ENCODE measurements around the gene EGFLAM. TPM values are rescaled to one million over a fixed set of nuclear protein-coding genes. Genes with fewer than 3 reads are reported as not detected.

Gene EGFLAM
- total RNA-seq, 1 donor from 2014 or later: not detected

GRCh38 chr5:38263983-38264382 lies 5.6 kb downstream of the EGFLAM start:
- Mint-ChIP-seq H3K36me3 (ENCODE audit: unreplicated experiment) (no peaks in the 10 kb centered on the region), H3K27ac (ENCODE audit: unreplicated experiment) (no peak overlapping the region), H3K4me3 (ENCODE audit: unreplicated experiment) (no peak overlapping the region), H3K27me3 (ENCODE audit: unreplicated experiment) (peaks cover 72% of the 10 kb centered on the region), H3K4me1 (ENCODE audit: unreplicated experiment) (peaks cover under 1% of the 10 kb centered on the region), H3K9me3 (ENCODE audit: unreplicated experiment) (no peaks in the 10 kb centered on the region)
- no peak for DNase-seq (ENCODE audit: extremely low spot score, unreplicated experiment)
- TF ChIP-seq CTCF (IDR thresholded peaks at IDR 0.05): no peak

GRCh38 chr5:38265546-38266179 lies 7.3 kb downstream of the EGFLAM start:
- TF ChIP-seq CTCF (IDR thresholded peaks at IDR 0.05): peak; percentile 81
- Mint-ChIP-seq H3K9me3 (ENCODE audit: unreplicated experiment) (no peaks in the 10 kb centered on the region), H3K4me3 (ENCODE audit: unreplicated experiment) (no peak overlapping the region), H3K27ac (ENCODE audit: unreplicated experiment) (no peak overlapping the region), H3K4me1 (ENCODE audit: unreplicated experiment) (no peaks in the 10 kb centered on the region), H3K27me3 (ENCODE audit: unreplicated experiment) (peaks cover 60% of the 10 kb centered on the region), H3K36me3 (ENCODE audit: unreplicated experiment) (no peaks in the 10 kb centered on the region)
- peak; percentile 88 for DNase-seq (ENCODE audit: extremely low spot score, unreplicated experiment)

- peaks cover 49% of the 10 kb centered on the region for H3K27me3 Mint-ChIP-seq (ENCODE audit: unreplicated experiment)
Measured at GRCh38 chr5:38267372-38267771, 9.0 kb downstream of the EGFLAM start.

GRCh38 chr5:38273626-38274025 lies 15.3 kb downstream of the EGFLAM start:
- no peaks in the 10 kb centered on the region for H3K36me3 Mint-ChIP-seq (ENCODE audit: unreplicated experiment)
- H3K4me3 Mint-ChIP-seq (ENCODE audit: unreplicated experiment): no peak overlapping the region
- H3K27ac Mint-ChIP-seq (ENCODE audit: unreplicated experiment): no peak overlapping the region
- no peak for TF ChIP-seq CTCF (IDR thresholded peaks at IDR 0.05)
- H3K4me1 Mint-ChIP-seq (ENCODE audit: unreplicated experiment): no peaks in the 10 kb centered on the region
- DNase-seq (ENCODE audit: extremely low spot score, unreplicated experiment): no peak
- peaks cover 24% of the 10 kb centered on the region for H3K9me3 Mint-ChIP-seq (ENCODE audit: unreplicated experiment)
- peaks cover 21% of the 10 kb centered on the region for H3K27me3 Mint-ChIP-seq (ENCODE audit: unreplicated experiment)

More at GRCh38 chr5:38267372-38267771, 9.0 kb downstream of the EGFLAM start:
- no peak overlapping the region for H3K27ac Mint-ChIP-seq (ENCODE audit: unreplicated experiment)
- TF ChIP-seq CTCF (IDR thresholded peaks at IDR 0.05): no peak
- no peak for DNase-seq (ENCODE audit: extremely low spot score, unreplicated experiment)
- H3K4me3 Mint-ChIP-seq (ENCODE audit: unreplicated experiment): no peak overlapping the region
- H3K4me1 Mint-ChIP-seq (ENCODE audit: unreplicated experiment): no peaks in the 10 kb centered on the region
- H3K36me3 Mint-ChIP-seq (ENCODE audit: unreplicated experiment): no peaks in the 10 kb centered on the region
- H3K9me3 Mint-ChIP-seq (ENCODE audit: unreplicated experiment): no peaks in the 10 kb centered on the region

- no peaks in the 10 kb centered on the region for H3K4me1 Mint-ChIP-seq (ENCODE audit: unreplicated experiment)
- no peak overlapping the region for H3K4me3 Mint-ChIP-seq (ENCODE audit: unreplicated experiment)
- peaks cover 24% of the 10 kb centered on the region for H3K27me3 Mint-ChIP-seq (ENCODE audit: unreplicated experiment)
- no peak for TF ChIP-seq CTCF (IDR thresholded peaks at IDR 0.05)
- no peaks in the 10 kb centered on the region for H3K36me3 Mint-ChIP-seq (ENCODE audit: unreplicated experiment)
- DNase-seq (ENCODE audit: extremely low spot score, unreplicated experiment): no peak
- H3K27ac Mint-ChIP-seq (ENCODE audit: unreplicated experiment): no peak overlapping the region
- peaks cover 24% of the 10 kb centered on the region for H3K9me3 Mint-ChIP-seq (ENCODE audit: unreplicated experiment)
Measured at GRCh38 chr5:38274370-38274769, 16.0 kb downstream of the EGFLAM start.

All from osteocyte (in vitro differentiated cells).